ENCODE data around the gene SLC22A7.

GRCh38 chr6:43258807-43259686 lies 39.0 kb upstream of the SLC22A7 start:
- TF ChIP-seq CTCF (IDR thresholded peaks at IDR 0.05; ENCODE audit: low read depth, low read length, poor library complexity, severe bottlenecking), result no peak
- no peak for TF ChIP-seq EZH2phosphoT487 (IDR thresholded peaks at IDR 0.05; ENCODE audit: borderline replicate concordance, low read length)

All from DOHH2 (cell line).